OCI-LY1 (cell line): ENCODE data around the gene RELL1.
"Not testable (repeated sequence)": the region's sequence is repeated elsewhere in the genome, so short reads cannot be mapped to it uniquely, and the experiment has no call there.

ENCODE experiments used
- H2AFZ ChIP-seq: fragments of 200-600 bp; sonication (generic), shearing (Covaris generic); 2 replicates; pipeline ENCODE4 v1.6.0; 2014; ENCODE audit warnings: antibody characterized with exemption, mild to moderate bottlenecking, low read length
- H3F3A ChIP-seq: fragments of 200-600 bp; sonication (generic), shearing (Covaris generic); 2 replicates; pipeline ENCODE4 v1.6.0; 2014; ENCODE audit warnings: mild to moderate bottlenecking, antibody characterized with exemption, low read length, moderate library complexity; ENCODE audit not compliant: insufficient read depth
- H3K27ac ChIP-seq: fragments of 200-600 bp; sonication (generic); 2 replicates; pipeline ENCODE4 v1.5.1; 2014; ENCODE audit warnings: low read length, mixed run types, mild to moderate bottlenecking, low read depth; ENCODE audit not compliant: poor library complexity, severe bottlenecking
- H3K27me3 ChIP-seq: fragments of 200-600 bp; sonication (generic); 2 replicates; pipeline ENCODE4 v1.6.0; 2014; ENCODE audit warnings: antibody characterized with exemption, mild to moderate bottlenecking, low read length, moderate library complexity; ENCODE audit not compliant: insufficient read depth
- H3K36me3 ChIP-seq: fragments of 200-600 bp; sonication (generic); 2 replicates; pipeline ENCODE4 v1.6.1; 2014; ENCODE audit warnings: mild to moderate bottlenecking, antibody characterized with exemption, low read length, moderate library complexity, mixed read lengths; ENCODE audit not compliant: insufficient read depth
- H3K4me1 ChIP-seq: fragments of 200-600 bp; sonication (generic); 2 replicates; pipeline ENCODE4 v1.5.1; 2014; ENCODE audit warnings: mild to moderate bottlenecking, low read length, moderate library complexity; ENCODE audit not compliant: insufficient read depth, severe bottlenecking
- H3K4me2 ChIP-seq: fragments of 200-600 bp; sonication (generic), shearing (Covaris generic); 2 replicates; pipeline ENCODE4 v1.6.1; 2014; ENCODE audit warnings: low read length
- H3K4me3 ChIP-seq: fragments of 200-600 bp; sonication (generic); 2 replicates; pipeline ENCODE4 v1.5.1; 2014; ENCODE audit warnings: low read length, low read depth, mild to moderate bottlenecking, mixed read lengths; ENCODE audit not compliant: poor library complexity, severe bottlenecking
- H3K79me2 ChIP-seq: fragments of 200-600 bp; shearing (Covaris generic); 2 replicates; pipeline ENCODE4 v1.6.1; 2016; ENCODE audit warnings: mixed run types, low read length, mixed read lengths; ENCODE audit not compliant: insufficient read depth
- H3K9ac ChIP-seq: fragments of 200-600 bp; sonication (generic), shearing (Covaris generic); 2 replicates; pipeline ENCODE4 v1.6.1; 2014; ENCODE audit warnings: mild to moderate bottlenecking, low read length, mixed read lengths
- H3K9me2 ChIP-seq: fragments of 200-600 bp; sonication (generic), shearing (Covaris generic); 2 replicates; pipeline ENCODE4 v1.6.1; 2014; ENCODE audit warnings: low read depth, mild to moderate bottlenecking, low read length, mixed read lengths
- H3K9me3 ChIP-seq: fragments of 200-600 bp; shearing (Covaris generic); 2 replicates; pipeline ENCODE4 v1.6.1; 2014; ENCODE audit warnings: low read length, mixed read lengths
- H4K20me1 ChIP-seq: fragments of 200-600 bp; sonication (generic), shearing (Covaris generic); 2 replicates; pipeline ENCODE4 v1.6.0; 2016; ENCODE audit warnings: mild to moderate bottlenecking, low read length; ENCODE audit not compliant: insufficient read depth
- EZH2 ChIP-seq: fragments of 200-600 bp; sonication (generic), shearing (Covaris generic); IDR thresholded peaks from 2 replicates; pipeline ENCODE4 v1.8.0; 2017; ENCODE audit warnings: borderline replicate concordance, mixed run types, mild to moderate bottlenecking, antibody characterized with exemption, low read length, moderate library complexity, mixed read lengths
- TF ChIP-seq, protein P1 (sequence below): fragments of 200-600 bp; sonication (generic), shearing (Covaris generic); IDR thresholded peaks from 2 replicates; pipeline ENCODE4 v1.5.1; 2017; ENCODE audit warnings: mild to moderate bottlenecking, antibody characterized with exemption, low read length, moderate library complexity, mixed read lengths

Gene RELL1

DNA sequence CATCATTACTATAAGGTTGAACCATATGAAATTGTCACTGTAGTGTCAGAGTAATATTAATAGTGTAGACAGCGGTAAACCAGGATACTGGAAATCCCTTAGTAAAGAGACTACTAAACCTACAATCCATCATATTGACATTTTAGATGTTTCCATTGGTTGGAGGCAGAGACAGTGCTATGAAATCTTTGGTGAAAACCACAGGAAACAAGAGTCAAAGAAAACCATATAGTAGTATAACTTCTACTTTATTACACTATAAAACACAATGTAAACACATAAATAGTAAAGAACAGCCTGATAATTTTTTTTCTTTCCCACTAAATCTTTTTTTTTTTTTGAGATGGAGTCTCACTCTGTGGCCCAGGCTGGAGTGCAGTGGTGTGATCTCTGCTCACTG is 15.9 kb downstream of the RELL1 start:
- Histone ChIP-seq H3K79me2 (peaks cover 20% of the 10 kb centered on the region; the same call in 1 of the 2 replicates), H3K4me2 (no peak overlapping the region), H3F3A (no peaks in the 10 kb centered on the region), H3K9me3 (no peaks in the 10 kb centered on the region), H3K4me1 (peaks cover 18% of the 10 kb centered on the region), H3K27me3 (no peaks in the 10 kb centered on the region), H3K9ac (no peak overlapping the region), H4K20me1 (no peaks in the 10 kb centered on the region), H3K9me2 (no peaks in the 10 kb centered on the region), H3K4me3 (no peak overlapping the region), H2AFZ (no peak overlapping the region), H3K36me3 (0 out of 2 replicates have a peak, but pooled peaks cover 3% of the 10 kb centered on the region), H3K27ac (no peak overlapping the region)
- TF ChIP-seq, protein P1, sequence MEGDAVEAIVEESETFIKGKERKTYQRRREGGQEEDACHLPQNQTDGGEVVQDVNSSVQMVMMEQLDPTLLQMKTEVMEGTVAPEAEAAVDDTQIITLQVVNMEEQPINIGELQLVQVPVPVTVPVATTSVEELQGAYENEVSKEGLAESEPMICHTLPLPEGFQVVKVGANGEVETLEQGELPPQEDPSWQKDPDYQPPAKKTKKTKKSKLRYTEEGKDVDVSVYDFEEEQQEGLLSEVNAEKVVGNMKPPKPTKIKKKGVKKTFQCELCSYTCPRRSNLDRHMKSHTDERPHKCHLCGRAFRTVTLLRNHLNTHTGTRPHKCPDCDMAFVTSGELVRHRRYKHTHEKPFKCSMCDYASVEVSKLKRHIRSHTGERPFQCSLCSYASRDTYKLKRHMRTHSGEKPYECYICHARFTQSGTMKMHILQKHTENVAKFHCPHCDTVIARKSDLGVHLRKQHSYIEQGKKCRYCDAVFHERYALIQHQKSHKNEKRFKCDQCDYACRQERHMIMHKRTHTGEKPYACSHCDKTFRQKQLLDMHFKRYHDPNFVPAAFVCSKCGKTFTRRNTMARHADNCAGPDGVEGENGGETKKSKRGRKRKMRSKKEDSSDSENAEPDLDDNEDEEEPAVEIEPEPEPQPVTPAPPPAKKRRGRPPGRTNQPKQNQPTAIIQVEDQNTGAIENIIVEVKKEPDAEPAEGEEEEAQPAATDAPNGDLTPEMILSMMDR, result no peak
- TF ChIP-seq EZH2, result no peak

DNA sequence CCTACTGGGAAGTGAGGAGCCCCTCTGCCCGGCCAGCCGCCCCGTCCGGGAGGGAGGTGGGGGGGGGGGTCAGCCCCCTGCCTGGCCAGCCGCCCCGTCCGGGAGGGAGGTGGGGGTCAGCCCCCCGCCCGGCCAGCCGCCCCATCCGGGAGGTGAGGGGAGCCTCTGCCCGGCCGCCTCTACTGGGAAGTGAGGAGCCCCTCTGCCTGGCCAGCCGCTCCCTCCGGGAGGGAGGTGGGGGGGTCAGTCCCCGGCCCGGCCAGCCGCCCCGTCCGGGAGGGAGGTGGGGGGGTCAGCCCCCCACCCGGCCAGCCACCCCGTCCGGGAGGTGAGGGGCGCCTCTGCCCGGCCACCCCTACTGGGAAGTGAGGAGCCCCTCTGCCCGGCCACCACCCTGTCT is 17.1 kb downstream of the RELL1 start:
- not testable (repeated sequence) for H3K4me1 ChIP-seq, H4K20me1 ChIP-seq

DNA sequence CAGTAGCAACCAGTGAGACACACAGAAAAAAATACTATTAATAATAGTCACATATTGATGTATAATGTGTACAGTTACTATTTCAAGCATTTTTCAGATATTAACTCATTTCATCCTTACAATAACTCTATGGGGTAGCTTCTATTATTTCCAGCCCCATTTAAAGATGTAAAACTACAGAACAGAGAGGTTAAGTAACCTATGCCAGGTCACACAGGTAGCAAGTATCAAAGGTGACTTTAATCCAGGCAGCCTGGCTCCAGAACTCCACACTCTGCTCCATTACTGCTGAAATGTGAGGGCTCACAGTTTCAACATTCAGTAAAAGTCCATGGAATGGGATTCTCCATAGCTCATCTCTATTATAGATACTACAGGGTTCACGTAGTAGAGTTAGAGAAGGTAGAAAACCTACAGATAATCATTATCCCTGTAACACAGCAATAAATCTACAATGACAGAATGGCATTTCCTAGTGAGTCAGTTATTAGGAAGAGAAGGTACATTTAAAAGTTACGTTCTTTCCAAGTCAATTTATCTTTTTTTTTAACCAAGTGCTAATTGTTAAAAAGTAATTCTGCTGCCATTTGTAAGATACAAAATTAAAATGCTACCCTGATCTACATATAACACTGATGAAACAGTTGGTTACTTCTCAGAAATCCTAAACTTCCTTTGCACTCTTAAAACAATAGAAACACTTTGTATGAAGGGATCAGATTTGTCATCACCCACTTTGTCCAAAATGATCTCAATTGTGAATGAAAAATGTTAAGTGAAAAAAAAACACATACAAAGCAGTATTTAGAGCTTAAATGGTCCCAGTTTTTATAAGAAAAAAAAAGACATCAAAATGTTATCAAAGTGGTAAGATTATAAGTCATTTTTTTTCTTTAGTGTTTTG is 18.7 kb downstream of the RELL1 start:
- H3K27me3 ChIP-seq, result no peaks in the 10 kb centered on the region
- no peak overlapping the region for H3K27ac ChIP-seq
- H3K4me3 ChIP-seq, result no peak overlapping the region
- no peak overlapping the region for H2AFZ ChIP-seq
- H4K20me1 ChIP-seq, result no peaks in the 10 kb centered on the region
- no peak overlapping the region for H3K9ac ChIP-seq
- TF ChIP-seq, protein P1, result no peak
- TF ChIP-seq EZH2, result no peak
- no peaks in the 10 kb centered on the region for H3K9me2 ChIP-seq
- 0 out of 2 replicates have a peak, but pooled peaks cover 3% of the 10 kb centered on the region for H3K36me3 ChIP-seq
- no peaks in the 10 kb centered on the region for H3K9me3 ChIP-seq
- H3K79me2 ChIP-seq, result peaks cover 12% of the 10 kb centered on the region
- no peaks in the 10 kb centered on the region for H3K4me1 ChIP-seq
- H3F3A ChIP-seq, result no peaks in the 10 kb centered on the region
- no peak overlapping the region for H3K4me2 ChIP-seq

More for the DNA sequence above, 17.1 kb downstream of the RELL1 start:
- H3K36me3 ChIP-seq, H3K4me2 ChIP-seq, H3K9ac ChIP-seq, H3K9me3 ChIP-seq, H2AFZ ChIP-seq, H3K4me3 ChIP-seq, H3K27me3 ChIP-seq, H3K9me2 ChIP-seq, H3K27ac ChIP-seq, H3F3A ChIP-seq: not testable (repeated sequence)
- H3K79me2 ChIP-seq, result peaks cover 15% of the 10 kb centered on the region
